Inflammatory macrophage treated with lipopolysaccharide for 1 hour (primary cell): ENCODE data around the gene RBM41.

Experiments
- DNase-seq, 2 donors: peaks; one replicate each; pipeline ENCODE4 v3.0.0-alpha.2; 2020 to 2022

Gene RBM41

GRCh38 chrX:107025545-107025944 lies 93.1 kb downstream of the RBM41 start:
- DNase-seq, result peak in 1 of 2 donors; percentile 18

- DNase-seq, result no peak
Measured at GRCh38 chrX:107014936-107015335, 103.7 kb downstream of the RBM41 start.
